Mesothelial cell of epicardium (in vitro differentiated cells): ENCODE results near the gene TSPAN6. TPM values are rescaled to one million over a fixed set of nuclear protein-coding genes. Genes with fewer than 3 reads are reported as not detected.

Experiments used
- DNase-seq, 2 experiments: peaks; one replicate each; pipeline ENCODE4 v3.0.0; 2021; ENCODE audit warnings: low spot score in 2 of 2; ENCODE audit not compliant: unreplicated experiment in 2 of 2
- H3K27ac Mint-ChIP-seq: 2 replicates; pipeline ENCODE4 v1.8.0; 2021; ENCODE audit warnings: mixed read lengths
- H3K27me3 Mint-ChIP-seq: 2 replicates; pipeline ENCODE4 v1.8.0; 2021; ENCODE audit warnings: low read depth, mixed read lengths
- H3K36me3 Mint-ChIP-seq: 2 replicates; pipeline ENCODE4 v1.8.0; 2021; ENCODE audit warnings: mixed read lengths
- H3K4me1 Mint-ChIP-seq: 2 replicates; pipeline ENCODE4 v1.8.0; 2021; ENCODE audit warnings: mixed read lengths
- H3K4me3 Mint-ChIP-seq: 2 replicates; pipeline ENCODE4 v1.8.0; 2021; ENCODE audit warnings: mild to moderate bottlenecking, moderate library complexity, mixed read lengths
- H3K9me3 Mint-ChIP-seq: 2 replicates; pipeline ENCODE4 v1.8.0; 2021; ENCODE audit warnings: mixed read lengths
- CTCF ChIP-seq: fragments of 200-600 bp; sonication (generic); IDR thresholded peaks from one replicate; pipeline ENCODE4 v1.5.0; 2021; ENCODE audit warnings: antibody characterized with exemption; ENCODE audit not compliant: unreplicated experiment
- total RNA-seq: library from RNA; stranded (reverse); gene quantifications from 3 replicates; pipeline ENCODE4 v1.2.1, GENCODE V29; 2021

Gene TSPAN6
- total RNA-seq, 1 donor from 2014 or later, result 99.0 TPM

- DNase-seq, result no peak
- H3K36me3 Mint-ChIP-seq, result no peaks in the 10 kb centered on the region
- H3K4me1 Mint-ChIP-seq, result peaks cover 43% of the 10 kb centered on the region
- H3K27me3 Mint-ChIP-seq, result no peaks in the 10 kb centered on the region
- peak overlapping the region; percentile 93 for H3K27ac Mint-ChIP-seq
- H3K4me3 Mint-ChIP-seq, result no peak overlapping the region
- TF ChIP-seq CTCF, result no peak
- H3K9me3 Mint-ChIP-seq, result peaks cover 31% of the 10 kb centered on the region
These were observed 5.7 kb upstream of the TSPAN6 start for GRCh38 chrX:100642290-100642689.

DNA sequence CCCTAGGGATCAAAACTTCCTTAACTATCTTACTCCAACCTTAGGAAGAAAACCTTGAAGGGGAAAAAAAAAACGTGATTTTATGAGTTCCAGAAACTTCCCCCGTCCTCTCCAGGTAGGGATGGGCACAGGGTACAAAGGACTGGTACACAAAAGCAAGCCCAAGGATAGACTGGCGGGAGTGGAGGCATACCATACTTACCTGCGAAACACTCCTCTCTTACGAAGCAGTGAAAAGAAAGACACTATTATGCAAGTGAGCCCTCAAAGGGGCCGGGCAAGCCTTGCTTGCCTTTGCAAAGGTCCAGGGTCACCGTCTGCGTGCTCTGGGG is 651 bp downstream of the TSPAN6 start:
- DNase-seq, result no peak
- Mint-ChIP-seq H3K27me3 (no peaks in the 10 kb centered on the region), H3K9me3 (peaks cover 21% of the 10 kb centered on the region), H3K27ac (peak overlapping the region; percentile 98), H3K4me1 (peaks cover 9% of the 10 kb centered on the region), H3K4me3 (peak overlapping the region; percentile 89), H3K36me3 (peaks cover 5% of the 10 kb centered on the region)
- TF ChIP-seq CTCF, result no peak

DNA sequence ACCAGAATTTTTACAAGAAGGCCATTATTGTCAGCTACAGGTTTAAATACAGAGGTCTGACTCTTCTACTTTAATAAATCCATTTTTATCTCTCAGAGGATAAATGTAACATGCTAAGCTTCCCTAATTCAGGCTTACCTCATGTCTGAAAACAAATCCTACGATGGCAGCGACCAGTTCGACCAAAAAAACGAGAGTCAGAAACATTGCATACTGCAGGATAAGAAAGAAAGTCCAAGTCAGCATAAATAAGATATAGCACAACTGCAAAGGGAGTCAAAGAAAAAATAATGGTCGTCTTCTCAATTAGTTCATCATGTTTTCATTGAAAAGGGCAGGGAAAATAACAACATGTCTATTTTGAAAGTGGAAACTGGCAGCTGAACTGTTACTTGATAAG is 1.6 kb downstream of the TSPAN6 start:
- TF ChIP-seq CTCF, result no peak
- H3K27ac Mint-ChIP-seq, result no peak overlapping the region
- peaks cover 9% of the 10 kb centered on the region for H3K4me1 Mint-ChIP-seq
- peaks cover 10% of the 10 kb centered on the region for H3K36me3 Mint-ChIP-seq
- DNase-seq, result no peak
- peaks cover 21% of the 10 kb centered on the region for H3K9me3 Mint-ChIP-seq
- peak overlapping the region; percentile 89 for H3K4me3 Mint-ChIP-seq
- no peaks in the 10 kb centered on the region for H3K27me3 Mint-ChIP-seq

- H3K4me1 Mint-ChIP-seq, result peaks cover 2% of the 10 kb centered on the region
- H3K27me3 Mint-ChIP-seq, result no peaks in the 10 kb centered on the region
- H3K36me3 Mint-ChIP-seq, result peaks cover 8% of the 10 kb centered on the region
- TF ChIP-seq CTCF, result no peak
- H3K9me3 Mint-ChIP-seq, result peaks cover 24% of the 10 kb centered on the region
- H3K27ac Mint-ChIP-seq, result no peak overlapping the region
- no peak overlapping the region for H3K4me3 Mint-ChIP-seq
- DNase-seq, result no peak
These were observed 10.6 kb downstream of the TSPAN6 start for GRCh38 chrX:100625985-100626491.

- no peak for DNase-seq
- H3K4me3 Mint-ChIP-seq, result no peak overlapping the region
- H3K9me3 Mint-ChIP-seq, result peaks cover 23% of the 10 kb centered on the region
- TF ChIP-seq CTCF, result no peak
- no peaks in the 10 kb centered on the region for H3K4me1 Mint-ChIP-seq
- H3K36me3 Mint-ChIP-seq, result peaks cover 3% of the 10 kb centered on the region
- no peak overlapping the region for H3K27ac Mint-ChIP-seq
- H3K27me3 Mint-ChIP-seq, result no peaks in the 10 kb centered on the region
These were observed 13.6 kb downstream of the TSPAN6 start for GRCh38 chrX:100623001-100623400.

GRCh38 chrX:100615005-100615404 is 21.6 kb downstream of the TSPAN6 start:
- Mint-ChIP-seq H3K4me1 (peaks cover 6% of the 10 kb centered on the region), H3K27ac (peak overlapping the region; percentile 91), H3K36me3 (no peaks in the 10 kb centered on the region), H3K27me3 (no peaks in the 10 kb centered on the region), H3K9me3 (peaks cover 33% of the 10 kb centered on the region), H3K4me3 (peak overlapping the region; percentile 20)
- no peak for DNase-seq
- peak; percentile 56 for TF ChIP-seq CTCF
